Ovary (tissue), 9 donors: ENCODE data around the gene SLC16A12. TPM values are rescaled to one million over a fixed set of nuclear protein-coding genes. Genes with fewer than 3 reads are reported as not detected.

Experiments used
- DNase-seq, 5 donors: peaks; one replicate each; pipeline ENCODE4 v3.0.0-alpha.2; 2019 to 2020
- H3K27ac ChIP-seq, 2 donors: fragments of 200-600 bp; one replicate each; pipeline versions ENCODE4 v1.5.1 to v1.8.0; 2019 to 2022
- H3K27me3 ChIP-seq: fragments of 200-600 bp; one replicate; pipeline ENCODE4 v1.8.0; 2022
- H3K36me3 ChIP-seq: fragments of 200-600 bp; sonication (generic); one replicate; pipeline ENCODE4 v1.5.1; 2019
- H3K4me1 ChIP-seq: one replicate; pipeline ENCODE4 v1.8.1; 2013; ENCODE audit warnings: mild to moderate bottlenecking, moderate library complexity; ENCODE audit not compliant: insufficient read depth
- H3K4me3 ChIP-seq: fragments of 200-600 bp; sonication (generic); one replicate; pipeline ENCODE4 v1.5.1; 2017
- H3K9me3 ChIP-seq, 2 donors: fragments of 200-600 bp in 1 of 2; sonication (generic) in 1 of 2; one replicate each; pipeline versions ENCODE4 v1.5.1 to v1.8.1; 2013 to 2019; ENCODE audit warnings: mild to moderate bottlenecking in 1 of 2, moderate library complexity in 1 of 2
- CTCF ChIP-seq, 3 donors: fragments of 450-650 bp in 2 of 3; fragments of 200-600 bp in 1 of 3; IDR thresholded peaks; one replicate each; pipeline versions ENCODE4 v1.5.1 to v1.8.0; 2016 to 2022; ENCODE audit warnings: antibody characterized with exemption in 3 of 3, mild to moderate bottlenecking in 1 of 3
- EP300 ChIP-seq: sonication (generic); formaldehyde crosslinking; IDR thresholded peaks from one replicate; pipeline ENCODE4 v1.6.1; 2017; ENCODE audit warnings: antibody characterized with exemption
- POLR2A ChIP-seq: fragments of 450-650 bp; IDR thresholded peaks from one replicate; pipeline ENCODE4 v1.6.1; 2017; ENCODE audit warnings: antibody characterized with exemption, mild to moderate bottlenecking, moderate library complexity
- WGBS, 3 donors: extraction: QIAGEN DNeasy Blood & Tissue Kit in 1 of 3; methylation state at CpG; one replicate each; pipeline versions ENCODE4 v1.1.5 to v1.1.7; 2013 to 2017; 5-methylcytosine and 5-hydroxymethylcytosine counted together
- intact Hi-C, 4 donors: fragments of 100-400 bp; cut with DNase I; formaldehyde crosslinking; loops; one replicate each; pipeline versions ENCODE4 v1.11.0 to v1.15.1; 2022 to 2023
- polyA plus RNA-seq, 2 donors: library from polyadenylated mRNA; stranded (reverse); fragments of 200-250 nt in 1 of 2; fragments of 350-450 nt in 1 of 2; fragmentation: Illumina TruSeq in 1 of 2; extraction: RNeasy Lipid Tissue Mini Kit (QIAGEN cat#74804) in 1 of 2; gene quantifications; one replicate each; pipeline ENCODE4 v1.2.3, GENCODE V29; 2013 to 2014
- total RNA-seq, 7 donors: library from RNA; depleted of rRNA in 2 of 7; stranded (reverse); fragments of >200 nt in 2 of 7; fragmentation: NEBNext Ultra II Directional in 3 of 7; extraction: Animal tissue kit (Norgen Biotek cat#: 25700) in 3 of 7; gene quantifications; one replicate each; pipeline versions ENCODE4 v1.1.0 to v1.2.4, GENCODE V29; 2016 to 2023
- donor health status: DM: no; HTN: no; CAD: no; lungs with moderate emphysema.
- donor health status: DM: no; HTN: no; CAD: no.
- donor health status: Bipolar disorder and iron deficiency.
- donor health status: DM: yes; HTN: yes; CAD: no.
- donor health status: DM: no; HTN: no; CAD: no.
- donor health status: DM: yes; HTN: yes; CAD: no.

The SLC16A12 gene
- total and polyA plus RNA-seq, 9 donors = 0.05 to 4.7 (median 1.1) TPM

- 92 to 95% (median 94%) methylated on average over 4 of the region's 4 CpGs for WGBS, 3 donors
- Histone ChIP-seq H3K27me3 (no peaks in the 10 kb centered on the region), H3K4me3 (no peak overlapping the region), H3K27ac (no peak overlapping the region), H3K36me3 (no peaks in the 10 kb centered on the region), H3K9me3 (no peaks in the 10 kb centered on the region), H3K4me1 (peaks cover 14% of the 10 kb centered on the region)
- no peak for DNase-seq
- TF ChIP-seq POLR2A (no peak), CTCF (IDR thresholded peaks at IDR 0.05) (no peak), EP300 (no peak)
- intact Hi-C loops = loop anchor here in 1 of 4 donors (5.0 kb wide), 1 partner anchor 1387 kb away; no protein-coding TSS in a partner anchor
These were observed 60.9 kb downstream of the SLC16A12 start for GRCh38 chr10:89474452-89474851.

GRCh38 chr10:89471110-89471809 lies 64.1 kb downstream of the SLC16A12 start:
- Histone ChIP-seq H3K4me1 (peaks cover 7% of the 10 kb centered on the region), H3K27me3 (no peaks in the 10 kb centered on the region)

GRCh38 chr10:89470628-89471027 lies 64.8 kb downstream of the SLC16A12 start:
- H3K27ac ChIP-seq = no peak overlapping the region
- TF ChIP-seq CTCF (IDR thresholded peaks at IDR 0.05) (no peak), EP300 (no peak)
- DNase-seq = no peak
- H3K4me1 ChIP-seq = peaks cover 3% of the 10 kb centered on the region
- no peak overlapping the region for H3K4me3 ChIP-seq
- intact Hi-C loops = loop anchor here in 1 of 4 donors (5.0 kb wide), 1 partner anchor 1383 kb away; no protein-coding TSS in a partner anchor
- H3K9me3 ChIP-seq = no peaks in the 10 kb centered on the region
- no peaks in the 10 kb centered on the region for H3K36me3 ChIP-seq
- 31 to 57% (median 35%) methylated on average over 2 of the region's 2 CpGs for WGBS, 3 donors
- H3K27me3 ChIP-seq = no peaks in the 10 kb centered on the region

More at GRCh38 chr10:89471110-89471809, 64.1 kb downstream of the SLC16A12 start:
- no peaks in the 10 kb centered on the region for H3K36me3 ChIP-seq
- no peak overlapping the region for H3K4me3 ChIP-seq
- H3K27ac ChIP-seq = no peak overlapping the region
- intact Hi-C loops = loop anchor here in 1 of 4 donors (5.0 kb wide), 1 partner anchor 1384 kb away; no protein-coding TSS in a partner anchor
- no peak for DNase-seq
- H3K9me3 ChIP-seq = no peaks in the 10 kb centered on the region
- 80 to 90% (median 84%) methylated on average over 1 of the region's 1 CpG for WGBS, 3 donors
- TF ChIP-seq CTCF (IDR thresholded peaks at IDR 0.05) (no peak), POLR2A (no peak), EP300 (no peak)

GRCh38 chr10:89469517-89469916 lies 65.9 kb downstream of the SLC16A12 start:
- no peak overlapping the region for H3K4me3 ChIP-seq
- H3K27ac ChIP-seq = no peak overlapping the region
- no peaks in the 10 kb centered on the region for H3K4me1 ChIP-seq
- intact Hi-C loops = no loop called here
- DNase-seq = no peak
- TF ChIP-seq EP300 (no peak), CTCF (IDR thresholded peaks at IDR 0.05) (no peak), POLR2A (no peak)
- no peaks in the 10 kb centered on the region for H3K36me3 ChIP-seq
- H3K9me3 ChIP-seq = no peaks in the 10 kb centered on the region
- H3K27me3 ChIP-seq = no peaks in the 10 kb centered on the region
